Heart left ventricle (tissue), 13 donors: ENCODE data around the gene ZNF524.

ENCODE experiments used
- CTCF ChIP-seq, 12 donors: fragments of 200-600 bp; sonication (generic) in 4 of 12; IDR thresholded peaks; one replicate each; pipeline versions ENCODE4 v1.5.0 to v1.8.0; 2018 to 2022; ENCODE audit warnings: antibody characterized with exemption in 12 of 12, mild to moderate bottlenecking in 5 of 12
- POLR2A ChIP-seq, 2 donors: fragments of 450-650 bp; IDR thresholded peaks; one replicate each; pipeline ENCODE4 v1.6.1; 2017; ENCODE audit warnings: antibody characterized with exemption in 2 of 2, mild to moderate bottlenecking in 2 of 2, moderate library complexity in 2 of 2
- donor health status: ischemic (EF 13 %, LVEDD 7.1; RV severe dilation, severe dysfunction).
- donor health status: DM: no; HTN: yes; CAD: no.
- donor health status: DM: no; HTN: no; CAD: no.
- donor health status: ischemic (EF 25% LVEDD 6.9; RV normal size, moderate dysfunction).
- donor health status: ischemic (EF 25% LVEDD 5.7; RV mildly dilated, moderate dysfunction).
- donor health status: ischemic (EF 35%, LVEDD 5.7; RV mildly dilated, moderate dysfunction).
- donor health status: nonischemic (EF 11% LVEDD 7.7; RV severe dilation, severe dysfunction).
- donor health status: DM: yes; HTN: yes; CAD: no.
- donor health status: PGD.
- donor health status: ischemic (EF 29% LVEDD 5.4; RV normal size, mild dysfunction).
- donor health status: nonischemic (EF 23%, LVEDD 6.1; RV moderate dilation, normal function).

GRCh38 chr19:55603581-55604292, 3.6 kb downstream of the ZNF524 start:
- TF ChIP-seq CTCF (IDR thresholded peaks at IDR 0.05) (no peak), POLR2A (IDR thresholded peaks at IDR 0.05) (no peak)
